Naive thymus-derived CD8-positive, alpha-beta T cell (primary cell): Measurements from ENCODE around the gene GREB1. TPM values are rescaled to one million over a fixed set of nuclear protein-coding genes. Genes with fewer than 3 reads are reported as not detected.
A peak's percentile ranks its signal among the peaks of the same experiment; 100 is the strongest.

ENCODE experiments used
- ATAC-seq, 2 donors: fragments of 150-1000 bp; cut with Tn5 transposase in 1 of 2; sonication (Bioruptor Pico), chemical (Tn5 transposase) in 1 of 2; 1 replicate in 1 of 2; 2 replicates in 1 of 2; pipeline ENCODE4 v1.10.0; 2021; ENCODE audit warnings: mild to moderate bottlenecking in 2 of 2, moderate library complexity in 2 of 2
- POLR2A ChIA-PET: fragments of 350-600 bp; sonication (Branson Sonifier 250); formaldehyde crosslinking; loops from one replicate; lab custom pipeline; 2021; ENCODE audit warnings: antibody characterized with exemption; lab: Charles Lee
- DNase-seq, 10 donors: peaks; one replicate each; pipeline versions ENCODE4 v3.0.0 to v3.0.0-alpha.2; 2020 to 2022
- H3K27ac Mint-ChIP-seq, 10 donors: one replicate each; pipeline ENCODE4 v1.8.0; 2020 to 2022; ENCODE audit warnings: mild to moderate bottlenecking in 10 of 10, mixed read lengths in 10 of 10, moderate library complexity in 4 of 10, inconsistent platforms in 1 of 10
- H3K27me3 Mint-ChIP-seq, 5 donors: one replicate each; pipeline ENCODE4 v1.8.0; 2021 to 2022; ENCODE audit warnings: mixed read lengths in 5 of 5
- H3K36me3 Mint-ChIP-seq, 3 donors: one replicate each; pipeline ENCODE4 v1.8.0; 2020 to 2022; ENCODE audit warnings: mixed read lengths in 3 of 3, mild to moderate bottlenecking in 2 of 3, inconsistent platforms in 1 of 3
- H3K4me1 Mint-ChIP-seq, 4 donors: one replicate each; pipeline ENCODE4 v1.8.0; 2021 to 2022; ENCODE audit warnings: mixed read lengths in 4 of 4
- H3K4me3 Mint-ChIP-seq, 10 donors: one replicate each; pipeline ENCODE4 v1.8.0; 2020 to 2022; ENCODE audit warnings: mild to moderate bottlenecking in 10 of 10, mixed read lengths in 10 of 10, moderate library complexity in 6 of 10, inconsistent platforms in 1 of 10
- H3K9me3 Mint-ChIP-seq, 9 donors: one replicate each; pipeline ENCODE4 v1.8.0; 2020 to 2022; ENCODE audit warnings: mixed read lengths in 9 of 9, mild to moderate bottlenecking in 3 of 9, inconsistent platforms in 1 of 9, moderate library complexity in 1 of 9
- polyA plus RNA-seq, 3 donors: library from polyadenylated mRNA; unstranded; fragments of 300-500 nt; fragmentation: Illumina TruSeq; gene quantifications; one replicate each; pipeline ENCODE4 v1.2.3, GENCODE V29; 2021
- total RNA-seq, 8 experiments: library from RNA in 2 of 8; stranded (reverse) in 2 of 8; gene quantifications; one replicate each; pipeline ENCODE4 v1.2.3 and lab custom pipeline; 2021 to 2026

GREB1 gene
- total and polyA plus RNA-seq, 5 experiments from 2014 or later = 0.05 to 1.1 (median 0.41) TPM

GRCh38 chr2:11679016-11679415, 145.2 kb downstream of the GREB1 start:
- Mint-ChIP-seq H3K4me1 (peaks cover 0 to 10% (median 3%) of the 10 kb centered on the region in 4 donors), H3K36me3 (no peaks in the 10 kb centered on the region), H3K27me3 (peaks cover 10 to 47% (median 39%) of the 10 kb centered on the region in 5 donors), H3K27ac (no peak overlapping the region), H3K9me3 (peaks cover 0 to 8% (median 0%) of the 10 kb centered on the region in 9 donors), H3K4me3 (no peak overlapping the region)
- DNase-seq (no peak), ATAC-seq (no peak)
- POLR2A ChIA-PET = no interaction called here

- peaks cover 10 to 41% (median 37%) of the 10 kb centered on the region in 5 donors for H3K27me3 Mint-ChIP-seq
- peaks cover 0 to 10% (median 3%) of the 10 kb centered on the region in 4 donors for H3K4me1 Mint-ChIP-seq
- DNase-seq (no peak), ATAC-seq (no peak)
- no peaks in the 10 kb centered on the region for H3K36me3 Mint-ChIP-seq
- POLR2A ChIA-PET = no interaction called here
- H3K9me3 Mint-ChIP-seq = peaks cover 0 to 8% (median 0%) of the 10 kb centered on the region in 9 donors
- H3K27ac Mint-ChIP-seq = no peak overlapping the region
- H3K4me3 Mint-ChIP-seq = no peak overlapping the region
These were observed 145.8 kb downstream of the GREB1 start for GRCh38 chr2:11679486-11680181.

- Mint-ChIP-seq H3K4me3 (no peak overlapping the region), H3K36me3 (no peaks in the 10 kb centered on the region), H3K27me3 (peaks cover 5 to 39% (median 30%) of the 10 kb centered on the region in 5 donors), H3K27ac (no peak overlapping the region), H3K9me3 (peaks cover 0 to 5% (median 0%) of the 10 kb centered on the region in 9 donors), H3K4me1 (peaks cover 0 to 10% (median 3%) of the 10 kb centered on the region in 4 donors)
- POLR2A ChIA-PET = no interaction called here
- ATAC-seq (no peak), DNase-seq (no peak)
These were observed 146.5 kb downstream of the GREB1 start for GRCh38 chr2:11680182-11680900.

GRCh38 chr2:11680901-11681721, 147.3 kb downstream of the GREB1 start:
- ATAC-seq = no peak
- H3K36me3 Mint-ChIP-seq = no peaks in the 10 kb centered on the region
- H3K9me3 Mint-ChIP-seq = no peaks in the 10 kb centered on the region
- POLR2A ChIA-PET = no interaction called here
- H3K27me3 Mint-ChIP-seq = peaks cover 3 to 33% (median 26%) of the 10 kb centered on the region in 5 donors
- H3K27ac Mint-ChIP-seq = no peak overlapping the region
- no peak for DNase-seq
- H3K4me1 Mint-ChIP-seq = peaks cover 0 to 10% (median 3%) of the 10 kb centered on the region in 4 donors
- H3K4me3 Mint-ChIP-seq = no peak overlapping the region

GRCh38 chr2:11681722-11682589, 148.1 kb downstream of the GREB1 start:
- POLR2A ChIA-PET = no interaction called here
- no peaks in the 10 kb centered on the region for H3K36me3 Mint-ChIP-seq
- DNase-seq (peak in 9 of 10 donors; percentile 17 to 49 (median 35)), ATAC-seq (peak; percentile 59)
- H3K9me3 Mint-ChIP-seq = no peaks in the 10 kb centered on the region
- peaks cover 3 to 28% (median 23%) of the 10 kb centered on the region in 5 donors for H3K27me3 Mint-ChIP-seq
- H3K4me1 Mint-ChIP-seq = peaks cover 0 to 10% (median 3%) of the 10 kb centered on the region in 4 donors
- no peak overlapping the region for H3K4me3 Mint-ChIP-seq
- H3K27ac Mint-ChIP-seq = peak overlapping the region in 1 of 10 donors; percentile 8

GRCh38 chr2:11682590-11682915, 148.7 kb downstream of the GREB1 start:
- ATAC-seq (no peak), DNase-seq (no peak)
- Mint-ChIP-seq H3K4me1 (peaks cover 0 to 10% (median 3%) of the 10 kb centered on the region in 4 donors), H3K36me3 (no peaks in the 10 kb centered on the region), H3K9me3 (no peaks in the 10 kb centered on the region), H3K27me3 (peaks cover 3 to 23% (median 21%) of the 10 kb centered on the region in 5 donors), H3K4me3 (no peak overlapping the region), H3K27ac (peak overlapping the region in 1 of 10 donors; percentile 8)
- POLR2A ChIA-PET = no interaction called here

- no peak overlapping the region for H3K4me3 Mint-ChIP-seq
- H3K36me3 Mint-ChIP-seq = no peaks in the 10 kb centered on the region
- peak overlapping the region in 2 of 10 donors; percentile 4 to 19 for H3K27ac Mint-ChIP-seq
- H3K4me1 Mint-ChIP-seq = peaks cover 6 to 16% (median 8%) of the 10 kb centered on the region in 4 donors
- H3K27me3 Mint-ChIP-seq = peaks cover 0 to 21% (median 18%) of the 10 kb centered on the region in 5 donors
- ATAC-seq = no peak
- DNase-seq = no peak
- POLR2A ChIA-PET = no interaction called here
- H3K9me3 Mint-ChIP-seq = no peaks in the 10 kb centered on the region
These were observed 149.6 kb downstream of the GREB1 start for GRCh38 chr2:11683476-11683875.

- Mint-ChIP-seq H3K4me3 (no peak overlapping the region), H3K27ac (no peak overlapping the region), H3K27me3 (peaks cover 0 to 21% (median 18%) of the 10 kb centered on the region in 5 donors), H3K9me3 (no peaks in the 10 kb centered on the region), H3K4me1 (peaks cover 7 to 19% (median 13%) of the 10 kb centered on the region in 4 donors), H3K36me3 (no peaks in the 10 kb centered on the region)
- DNase-seq (no peak), ATAC-seq (no peak)
- POLR2A ChIA-PET = no interaction called here
These were observed 150.1 kb downstream of the GREB1 start for GRCh38 chr2:11683966-11684365.

- no peak for ATAC-seq
- H3K27ac Mint-ChIP-seq = peak overlapping the region in 2 of 10 donors; percentile 19 to 62
These were observed 151.1 kb downstream of the GREB1 start for GRCh38 chr2:11684894-11685460.

GRCh38 chr2:11685906-11686470, 152.1 kb downstream of the GREB1 start:
- no peak for ATAC-seq
- POLR2A ChIA-PET = no interaction called here
- H3K36me3 Mint-ChIP-seq = no peaks in the 10 kb centered on the region
- H3K9me3 Mint-ChIP-seq = no peaks in the 10 kb centered on the region
- no peak for DNase-seq
- peaks cover 0 to 21% (median 10%) of the 10 kb centered on the region in 5 donors for H3K27me3 Mint-ChIP-seq
- no peak overlapping the region for H3K4me3 Mint-ChIP-seq
- peaks cover 7 to 19% (median 14%) of the 10 kb centered on the region in 4 donors for H3K4me1 Mint-ChIP-seq
- peak overlapping the region in 1 of 10 donors; percentile 28 for H3K27ac Mint-ChIP-seq

More at GRCh38 chr2:11684894-11685460, 151.1 kb downstream of the GREB1 start:
- H3K36me3 Mint-ChIP-seq = no peaks in the 10 kb centered on the region
- H3K9me3 Mint-ChIP-seq = no peaks in the 10 kb centered on the region
- H3K4me1 Mint-ChIP-seq = peaks cover 7 to 19% (median 14%) of the 10 kb centered on the region in 4 donors
- DNase-seq = no peak
- no peak overlapping the region for H3K4me3 Mint-ChIP-seq
- H3K27me3 Mint-ChIP-seq = peaks cover 0 to 21% (median 14%) of the 10 kb centered on the region in 5 donors
- POLR2A ChIA-PET = no interaction called here

- no peak for ATAC-seq
- Mint-ChIP-seq H3K4me3 (no peak overlapping the region), H3K4me1 (peaks cover 6 to 13% (median 10%) of the 10 kb centered on the region in 4 donors), H3K36me3 (no peaks in the 10 kb centered on the region), H3K9me3 (no peaks in the 10 kb centered on the region), H3K27me3 (peaks cover 0 to 19% (median 10%) of the 10 kb centered on the region in 5 donors), H3K27ac (no peak overlapping the region)
- POLR2A ChIA-PET = no interaction called here
- no peak for DNase-seq
These were observed 153.9 kb downstream of the GREB1 start for GRCh38 chr2:11687736-11688135.
